Liver (tissue), 3 donors: ENCODE data around the gene NDUFAF2.

Source experiments
- CTCF ChIP-seq: fragments of 150-350 bp; IDR thresholded peaks from 2 replicates; pipeline ENCODE4 v1.5.1; 2017; ENCODE audit warnings: improper control_type of control experiment, low read depth, low read length; ENCODE audit not compliant: missing input control
- GABPA ChIP-seq, 2 donors: IDR thresholded peaks in 1 of 2; conservative IDR thresholded peaks in 1 of 2; 2 replicates each; pipeline ENCODE4 v1.6.1; 2016; ENCODE audit warnings: antibody characterized with exemption in 2 of 2, mild to moderate bottlenecking in 1 of 2, moderate library complexity in 1 of 2
- RAD21 ChIP-seq, 2 donors: IDR thresholded peaks; 2 replicates each; pipeline ENCODE4 v1.6.1; 2016; ENCODE audit warnings: antibody characterized with exemption in 2 of 2, mild to moderate bottlenecking in 2 of 2
- TF ChIP-seq, protein P1 (sequence below): IDR thresholded peaks from 2 replicates; pipeline ENCODE4 v1.6.1; 2016; ENCODE audit warnings: antibody characterized with exemption
- donor health status: healthy.
- donor health status: healthy.

- TF ChIP-seq CTCF (no peak), RAD21 (IDR thresholded peaks at IDR 0.05) (no peak), GABPA (IDR thresholded peaks at IDR 0.05 in 1 of 2, conservative IDR thresholded peaks at IDR 0.05 in 1 of 2) (no peak)
- TF ChIP-seq, protein P1, sequence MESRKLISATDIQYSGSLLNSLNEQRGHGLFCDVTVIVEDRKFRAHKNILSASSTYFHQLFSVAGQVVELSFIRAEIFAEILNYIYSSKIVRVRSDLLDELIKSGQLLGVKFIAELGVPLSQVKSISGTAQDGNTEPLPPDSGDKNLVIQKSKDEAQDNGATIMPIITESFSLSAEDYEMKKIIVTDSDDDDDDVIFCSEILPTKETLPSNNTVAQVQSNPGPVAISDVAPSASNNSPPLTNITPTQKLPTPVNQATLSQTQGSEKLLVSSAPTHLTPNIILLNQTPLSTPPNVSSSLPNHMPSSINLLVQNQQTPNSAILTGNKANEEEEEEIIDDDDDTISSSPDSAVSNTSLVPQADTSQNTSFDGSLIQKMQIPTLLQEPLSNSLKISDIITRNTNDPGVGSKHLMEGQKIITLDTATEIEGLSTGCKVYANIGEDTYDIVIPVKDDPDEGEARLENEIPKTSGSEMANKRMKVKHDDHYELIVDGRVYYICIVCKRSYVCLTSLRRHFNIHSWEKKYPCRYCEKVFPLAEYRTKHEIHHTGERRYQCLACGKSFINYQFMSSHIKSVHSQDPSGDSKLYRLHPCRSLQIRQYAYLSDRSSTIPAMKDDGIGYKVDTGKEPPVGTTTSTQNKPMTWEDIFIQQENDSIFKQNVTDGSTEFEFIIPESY = no peak
Measured at GRCh38 chr5:61050292-61050691, 105.3 kb downstream of the NDUFAF2 start.
